ENCODE measurements around the gene TMEM256.

DNA sequence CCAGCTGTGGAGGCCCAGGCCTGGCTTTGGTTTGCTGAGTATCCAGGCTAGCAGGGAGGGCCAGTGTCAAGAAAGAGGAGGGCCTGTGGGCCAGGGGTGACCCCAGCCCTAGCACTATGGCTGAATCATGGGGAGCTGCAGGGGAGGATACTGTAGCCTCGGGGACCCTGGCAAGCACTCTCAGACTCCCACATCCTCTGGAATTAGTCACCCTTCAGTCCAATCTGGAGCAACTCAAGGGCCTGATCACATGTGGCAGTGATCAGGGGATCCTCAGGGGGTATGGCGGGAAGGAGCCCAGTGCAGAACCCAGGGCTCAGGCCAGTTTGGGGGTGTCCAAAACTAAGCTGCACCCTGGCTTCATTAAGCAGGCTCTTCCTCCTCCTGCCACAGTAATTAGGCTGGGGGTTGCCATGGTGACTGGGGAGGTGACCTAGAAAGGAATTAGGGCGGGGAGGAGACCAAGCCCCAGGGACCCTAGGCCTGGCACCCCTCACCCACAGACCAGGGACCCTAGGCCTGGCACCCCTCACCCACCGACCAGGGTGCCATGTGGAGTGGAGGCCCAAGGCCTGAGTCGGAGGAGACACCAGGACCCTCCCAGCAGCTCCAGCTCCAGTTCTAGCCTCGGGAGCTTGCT is 9.6 kb upstream of the TMEM256 start:
- TF ChIP-seq CTCF (IDR thresholded peaks at IDR 0.05) (no peak), ZFX (IDR thresholded peaks at IDR 0.05; ENCODE audit: borderline replicate concordance) (no peak)

All from 22Rv1 (cell line).